Measurements from ENCODE around the gene CEP135. TPM values are rescaled to one million over a fixed set of nuclear protein-coding genes. Genes with fewer than 3 reads are reported as not detected.
A peak's percentile ranks its signal among the peaks of the same experiment; 100 is the strongest.
"Not testable (repeated sequence)": the region's sequence is repeated elsewhere in the genome, so short reads cannot be mapped to it uniquely, and the experiment has no call there.

CEP135 gene
- total RNA-seq, 2 donors from 2014 or later = 17.3 to 24.5 TPM

- Mint-ChIP-seq H3K36me3 (no peaks in the 10 kb centered on the region), H3K4me1 (ENCODE audit: low read depth in 2 of 2) (no peaks in the 10 kb centered on the region), H3K4me3 (no peak overlapping the region), H3K9me3 (no peaks in the 10 kb centered on the region), H3K27ac (no peak overlapping the region), H3K27me3 (peaks cover 0 to 4% of the 10 kb centered on the region in 2 donors)
- no peak for ATAC-seq
- DNase-seq (ENCODE audit: low spot score) = no peak
These were observed 20.8 kb upstream of the CEP135 start for GRCh38 chr4:55927803-55928437.

- H3K4me3 Mint-ChIP-seq = no peak overlapping the region
- no peaks in the 10 kb centered on the region for H3K9me3 Mint-ChIP-seq
- H3K4me1 Mint-ChIP-seq (ENCODE audit: low read depth in 2 of 2) = no peaks in the 10 kb centered on the region
- H3K27me3 Mint-ChIP-seq = no peaks in the 10 kb centered on the region
- DNase-seq (ENCODE audit: low spot score) = no peak
- H3K27ac Mint-ChIP-seq = no peak overlapping the region
- ATAC-seq = no peak
- H3K36me3 Mint-ChIP-seq = no peaks in the 10 kb centered on the region
These were observed 19.9 kb upstream of the CEP135 start for GRCh38 chr4:55928846-55929245.

DNA sequence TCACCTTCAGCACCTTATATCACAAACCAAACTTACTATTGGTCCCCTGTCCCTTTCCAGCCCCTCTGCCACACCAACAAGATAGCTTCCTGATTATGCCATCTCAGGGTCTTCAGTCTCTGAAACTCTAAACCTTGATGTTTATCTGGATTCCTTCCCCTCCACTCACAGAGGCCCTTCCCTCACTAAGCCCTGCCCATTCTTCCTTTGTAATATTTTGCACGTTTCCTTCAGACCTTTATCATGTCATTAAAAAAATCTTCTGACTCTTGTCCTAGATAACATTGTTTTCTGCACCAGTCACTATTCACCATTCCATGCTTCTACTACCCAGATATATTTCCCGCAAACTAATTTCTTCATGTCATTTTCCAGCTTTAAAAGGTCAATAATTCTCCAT, 17.7 kb upstream of the CEP135 start:
- no peak for DNase-seq (ENCODE audit: low spot score)

GRCh38 chr4:55931833-55932232, 16.9 kb upstream of the CEP135 start:
- Mint-ChIP-seq H3K36me3 (peaks cover 7% of the 10 kb centered on the region), H3K9me3 (no peaks in the 10 kb centered on the region), H3K4me3 (no peak overlapping the region), H3K4me1 (ENCODE audit: low read depth in 2 of 2) (no peaks in the 10 kb centered on the region), H3K27ac (no peak overlapping the region), H3K27me3 (peaks cover 0 to 17% of the 10 kb centered on the region in 2 donors)
- ATAC-seq (no peak), DNase-seq (ENCODE audit: low spot score) (no peak)

More for the DNA sequence above, 17.7 kb upstream of the CEP135 start:
- Mint-ChIP-seq H3K36me3 (no peaks in the 10 kb centered on the region), H3K27me3 (peaks cover 0 to 9% of the 10 kb centered on the region in 2 donors), H3K4me3 (no peak overlapping the region), H3K9me3 (no peaks in the 10 kb centered on the region), H3K4me1 (ENCODE audit: low read depth in 2 of 2) (no peaks in the 10 kb centered on the region), H3K27ac (no peak overlapping the region)
- no peak for ATAC-seq

DNA sequence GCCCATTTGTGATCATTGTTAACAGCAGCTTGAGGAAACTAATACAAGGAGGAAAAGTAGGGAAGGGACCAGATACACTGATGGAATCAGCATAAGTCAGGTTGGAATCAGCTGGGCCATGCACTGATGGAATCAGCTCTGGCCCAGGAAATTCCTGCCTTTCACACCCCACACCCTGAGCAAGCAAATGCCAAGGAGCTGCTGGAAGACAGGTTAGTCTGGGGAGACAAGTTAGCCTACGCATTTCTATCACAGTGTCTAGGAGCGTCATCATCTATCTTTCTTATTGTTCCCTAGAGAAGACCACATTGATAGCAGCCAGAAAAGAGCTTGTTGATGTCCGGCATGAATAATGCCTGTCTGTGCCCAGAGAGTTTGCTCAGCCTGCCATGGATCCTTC, 16.2 kb upstream of the CEP135 start:
- Mint-ChIP-seq H3K36me3 (peaks cover 7% of the 10 kb centered on the region), H3K9me3 (no peaks in the 10 kb centered on the region), H3K27ac (no peak overlapping the region), H3K27me3 (peaks cover 0 to 19% of the 10 kb centered on the region in 2 donors), H3K4me1 (ENCODE audit: low read depth in 2 of 2) (no peaks in the 10 kb centered on the region), H3K4me3 (no peak overlapping the region)
- ATAC-seq (no peak), DNase-seq (ENCODE audit: low spot score) (no peak)

DNA sequence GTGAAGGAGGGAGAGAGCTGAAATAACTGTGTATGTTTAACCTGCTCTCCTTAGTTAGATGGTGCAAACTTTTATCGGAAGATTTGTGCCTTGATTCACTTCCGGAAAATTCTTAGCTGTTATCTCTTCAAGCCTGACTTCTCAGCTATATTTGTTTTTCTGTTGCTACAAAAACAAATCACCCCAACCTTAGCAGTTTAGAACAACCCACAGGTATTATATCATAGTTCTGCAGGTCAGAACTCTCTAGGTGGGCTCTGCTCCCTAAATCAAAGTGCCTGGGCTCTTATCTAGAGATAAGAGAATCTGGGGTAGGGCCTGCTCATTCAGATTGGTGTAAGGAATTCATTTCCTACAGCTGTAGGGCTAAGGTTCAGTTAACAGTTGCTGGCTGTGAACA, 15.1 kb upstream of the CEP135 start:
- Mint-ChIP-seq H3K36me3 (peaks cover 12% of the 10 kb centered on the region), H3K4me3 (no peak overlapping the region), H3K27ac (no peak overlapping the region), H3K4me1 (ENCODE audit: low read depth in 2 of 2) (no peaks in the 10 kb centered on the region), H3K27me3 (peaks cover 0 to 25% of the 10 kb centered on the region in 2 donors), H3K9me3 (no peaks in the 10 kb centered on the region)
- DNase-seq (ENCODE audit: low spot score) (no peak), ATAC-seq (no peak)

DNA sequence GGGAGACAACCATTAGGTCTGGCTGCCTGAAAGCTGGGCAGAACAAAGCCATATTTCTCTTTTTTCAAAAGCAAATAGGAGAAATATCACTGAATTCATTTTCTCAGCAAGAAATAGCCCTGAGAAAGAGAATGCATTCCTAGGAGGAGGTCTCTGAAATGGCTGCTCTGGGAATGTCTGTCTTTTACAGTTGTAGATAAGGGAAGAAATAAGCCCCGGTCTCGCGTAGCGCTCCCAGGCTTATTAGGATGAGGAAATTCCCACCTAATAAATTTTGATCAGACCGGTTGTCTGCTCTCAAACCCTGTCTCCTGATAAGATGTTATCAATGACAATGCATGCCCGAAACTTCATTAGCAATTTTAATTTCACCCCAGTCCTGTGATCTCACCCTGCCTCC, 12.8 kb upstream of the CEP135 start:
- not testable (repeated sequence) for ATAC-seq; H3K4me3 Mint-ChIP-seq; DNase-seq (ENCODE audit: low spot score); H3K9me3 Mint-ChIP-seq; H3K27ac Mint-ChIP-seq; H3K4me1 Mint-ChIP-seq (ENCODE audit: low read depth in 2 of 2)
- peaks cover 4 to 34% of the 10 kb centered on the region in 2 donors for H3K27me3 Mint-ChIP-seq
- H3K36me3 Mint-ChIP-seq = peaks cover 12% of the 10 kb centered on the region

- Mint-ChIP-seq H3K9me3 (no peaks in the 10 kb centered on the region), H3K4me3 (no peak overlapping the region), H3K27me3 (peaks cover 4 to 34% of the 10 kb centered on the region in 2 donors), H3K36me3 (peaks cover 12% of the 10 kb centered on the region), H3K27ac (no peak overlapping the region), H3K4me1 (ENCODE audit: low read depth in 2 of 2) (no peaks in the 10 kb centered on the region)
- ATAC-seq (no peak), DNase-seq (ENCODE audit: low spot score) (no peak)
These were observed 10.3 kb upstream of the CEP135 start for GRCh38 chr4:55938481-55938880.

DNA sequence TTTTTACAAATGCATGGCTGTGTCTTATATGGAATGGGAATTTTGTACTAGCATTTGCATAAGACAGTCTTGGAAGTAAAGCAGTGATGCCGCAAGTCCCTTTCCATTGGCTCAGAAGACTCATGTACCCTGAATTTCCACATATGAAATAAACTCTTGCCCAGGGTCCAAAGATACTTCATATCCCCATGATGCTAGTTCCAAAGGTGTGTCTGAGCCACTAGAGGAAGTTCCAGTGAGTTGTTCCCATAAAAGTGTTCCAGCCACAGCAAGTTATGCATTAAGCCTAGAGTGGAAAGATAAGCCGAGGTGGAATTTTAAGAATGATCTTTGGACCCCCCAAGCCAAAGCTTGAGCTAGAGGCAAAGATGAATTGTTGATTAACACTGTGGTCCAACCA, 9.3 kb upstream of the CEP135 start:
- Mint-ChIP-seq H3K9me3 (no peaks in the 10 kb centered on the region), H3K36me3 (peaks cover 12% of the 10 kb centered on the region), H3K4me3 (no peak overlapping the region), H3K27ac (no peak overlapping the region), H3K4me1 (ENCODE audit: low read depth in 2 of 2) (no peaks in the 10 kb centered on the region), H3K27me3 (peaks cover 4 to 28% of the 10 kb centered on the region in 2 donors)
- ATAC-seq (no peak), DNase-seq (ENCODE audit: low spot score) (no peak)

GRCh38 chr4:55941881-55942396, 6.8 kb upstream of the CEP135 start:
- Mint-ChIP-seq H3K27me3 (peaks cover 4 to 16% of the 10 kb centered on the region in 2 donors), H3K36me3 (peaks cover 5% of the 10 kb centered on the region), H3K4me1 (ENCODE audit: low read depth in 2 of 2) (peaks cover under 1 to 3% of the 10 kb centered on the region in 2 donors), H3K9me3 (no peaks in the 10 kb centered on the region), H3K4me3 (no peak overlapping the region), H3K27ac (no peak overlapping the region)
- no peak for ATAC-seq
- no peak for DNase-seq (ENCODE audit: low spot score)

DNA sequence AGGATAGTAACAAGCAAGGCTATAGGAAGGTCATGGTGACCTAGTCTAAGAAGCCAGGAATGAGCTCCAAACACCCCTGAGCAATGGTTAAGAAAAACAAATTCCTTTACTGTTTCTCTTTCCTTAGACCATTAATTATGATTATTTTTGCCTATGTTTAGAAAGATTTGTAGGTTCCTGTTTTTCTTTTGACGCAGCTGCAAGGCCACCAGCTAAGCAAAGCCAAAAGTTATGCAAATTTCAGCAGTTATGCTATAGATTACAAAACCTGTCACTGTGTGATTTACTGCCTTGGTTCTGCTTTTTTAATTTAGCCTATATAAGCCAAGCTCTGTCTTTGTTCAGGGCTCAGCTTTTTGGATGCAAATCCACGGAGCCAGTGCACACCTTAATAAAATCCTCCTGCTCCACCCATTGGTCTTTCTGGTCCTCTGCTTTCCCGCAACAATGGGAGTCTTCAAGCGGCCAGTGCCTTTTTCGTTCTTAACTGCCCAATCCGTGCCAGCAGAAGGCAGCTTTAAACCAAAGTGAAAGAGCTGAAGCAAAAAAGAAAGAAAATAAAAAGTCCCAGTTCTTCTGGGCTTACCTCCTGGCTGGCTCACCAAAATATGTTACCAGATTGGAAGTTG, 1.4 kb upstream of the CEP135 start:
- Mint-ChIP-seq H3K9me3 (no peaks in the 10 kb centered on the region), H3K27me3 (no peaks in the 10 kb centered on the region), H3K4me1 (ENCODE audit: low read depth in 2 of 2) (peaks cover 28 to 29% of the 10 kb centered on the region in 2 donors), H3K4me3 (peak overlapping the region; percentile 93), H3K36me3 (no peaks in the 10 kb centered on the region), H3K27ac (peak overlapping the region; percentile 95 to 96)
- no peak for DNase-seq (ENCODE audit: low spot score)
- ATAC-seq = no peak

- Mint-ChIP-seq H3K4me3 (peak overlapping the region; percentile 93), H3K4me1 (ENCODE audit: low read depth in 2 of 2) (peaks cover 28 to 29% of the 10 kb centered on the region in 2 donors), H3K27me3 (no peaks in the 10 kb centered on the region), H3K9me3 (no peaks in the 10 kb centered on the region), H3K36me3 (no peaks in the 10 kb centered on the region), H3K27ac (peak overlapping the region; percentile 95 to 96)
- peak in 1 of 2 donors; percentile 2 for ATAC-seq
- no peak for DNase-seq (ENCODE audit: low spot score)
These were observed 626 bp upstream of the CEP135 start for GRCh38 chr4:55947912-55948725.

GRCh38 chr4:55949482-55949802, 697 bp downstream of the CEP135 start:
- H3K27me3 Mint-ChIP-seq = no peaks in the 10 kb centered on the region
- peaks cover 28 to 29% of the 10 kb centered on the region in 2 donors for H3K4me1 Mint-ChIP-seq (ENCODE audit: low read depth in 2 of 2)
- no peaks in the 10 kb centered on the region for H3K9me3 Mint-ChIP-seq
- peaks cover 4% of the 10 kb centered on the region for H3K36me3 Mint-ChIP-seq
- DNase-seq (ENCODE audit: low spot score) (no peak), ATAC-seq (no peak)
- peak overlapping the region; percentile 93 for H3K4me3 Mint-ChIP-seq
- H3K27ac Mint-ChIP-seq = peak overlapping the region; percentile 95 to 96
